HG02852 (cell line): ENCODE results near the gene SCG2.

Experiments
- ATAC-seq: cut with Tn5 transposase; IDR thresholded peaks from one replicate; pipeline ENCODE4 v1.9.1; 2021; ENCODE audit warnings: mild to moderate bottlenecking, moderate library complexity; ENCODE audit not compliant: unreplicated experiment

Gene SCG2

DNA sequence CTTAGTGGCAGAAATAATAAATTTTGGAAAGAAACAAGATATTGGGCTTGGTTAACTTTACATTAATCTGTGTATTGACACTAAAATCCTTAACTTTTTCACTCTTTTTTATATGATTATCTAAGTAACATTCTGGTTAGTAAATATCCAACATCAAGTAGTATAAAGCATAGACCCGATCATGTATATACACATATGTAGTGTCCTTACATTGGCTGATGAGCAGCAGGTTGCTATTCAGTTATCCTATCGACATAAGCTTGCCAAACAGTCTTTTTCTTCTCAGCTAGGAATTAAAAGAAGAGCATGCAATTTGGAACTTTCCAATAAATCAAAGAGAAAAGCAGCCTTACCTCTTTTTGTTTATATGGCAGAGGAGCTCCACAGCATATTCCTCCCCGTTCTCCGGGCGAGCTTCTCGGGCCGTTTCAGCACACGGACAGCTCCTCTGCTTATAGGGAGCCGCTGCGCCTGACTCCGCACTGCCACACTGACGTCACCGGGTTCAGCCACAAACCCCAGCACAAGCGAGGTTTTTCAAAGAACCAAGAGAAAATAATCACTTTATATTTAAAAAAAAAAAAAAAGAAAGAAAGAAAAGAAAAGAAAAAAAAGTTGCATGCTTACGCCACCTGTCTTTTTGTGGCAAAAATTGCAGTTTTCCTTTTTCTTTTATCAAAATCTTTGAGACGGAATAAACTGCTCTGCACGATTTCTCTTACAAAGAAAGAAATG is at the start of gene SCG2:
TSS of gene SCG2 (minus strand) at position 430 of the 735 bp plus-strand sequence. CDS start 3,079 bp downstream, outside the sequence.
- peak; percentile 92 for ATAC-seq

DNA sequence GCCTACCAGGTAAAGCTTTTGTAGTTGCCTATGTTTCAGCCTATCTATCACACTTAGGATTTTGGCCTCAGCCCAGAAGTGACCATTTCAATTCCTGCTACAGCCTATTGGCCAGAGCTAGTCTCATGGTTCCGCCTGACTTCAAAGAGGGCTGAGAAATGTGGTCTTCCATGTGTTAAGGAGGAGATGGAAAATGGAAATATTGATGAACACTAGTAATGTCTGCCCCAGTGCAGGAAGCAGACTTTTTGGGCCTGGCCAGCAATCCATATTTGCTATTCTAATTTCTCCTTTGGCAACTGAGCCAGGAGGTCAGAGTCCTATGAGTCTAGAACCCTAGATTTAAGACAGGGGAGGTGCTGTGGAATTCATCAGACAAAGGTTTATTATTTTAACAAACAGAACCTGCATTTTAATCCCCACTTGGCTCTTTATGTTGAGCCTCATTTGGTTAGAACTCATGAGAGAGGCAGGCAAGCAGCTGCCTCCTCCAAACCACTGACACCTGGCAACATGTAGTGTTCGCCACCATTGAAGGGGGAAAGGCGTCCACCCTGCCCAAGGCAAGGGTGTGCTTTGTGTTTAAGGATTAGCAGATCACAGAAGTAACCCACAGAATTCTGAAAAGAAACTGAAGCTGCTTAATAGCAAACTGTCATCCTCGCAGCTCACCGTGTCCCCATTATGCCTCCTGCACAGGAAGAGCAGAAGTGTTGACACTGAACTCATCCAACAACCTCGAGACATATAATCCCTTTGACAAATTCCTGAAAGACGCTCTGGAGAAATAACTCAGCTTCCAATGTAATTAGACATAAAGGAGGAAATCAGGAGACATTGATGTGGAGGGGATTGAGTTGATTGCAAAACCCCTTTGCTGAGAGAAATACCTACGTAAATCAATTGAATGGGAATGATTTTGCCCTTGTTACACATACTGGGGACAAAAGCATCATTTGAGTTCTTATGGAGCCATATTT is 47.7 kb upstream of the SCG2 start:
- no peak for ATAC-seq

DNA sequence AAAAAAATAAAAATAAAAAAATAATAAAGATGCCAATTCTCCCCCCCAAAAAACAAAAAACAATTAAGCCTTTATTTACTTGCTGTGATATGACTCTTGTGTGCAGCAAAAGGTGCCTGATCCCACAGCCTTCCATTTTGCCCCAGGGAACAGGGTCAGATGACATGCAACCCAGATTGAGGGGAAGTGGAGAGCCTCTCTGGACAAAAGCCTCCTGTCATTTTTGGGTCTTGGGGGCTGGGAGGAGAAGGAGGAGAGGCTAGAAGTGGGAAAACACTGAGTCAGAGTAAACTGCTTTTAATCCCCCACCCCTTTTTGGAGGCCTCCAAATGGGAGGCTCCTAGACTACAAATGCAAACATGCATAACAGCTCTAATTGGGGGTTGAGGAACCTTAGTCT is 46.6 kb upstream of the SCG2 start:
- no peak for ATAC-seq

GRCh38 chr2:223647258-223647952 is 45.2 kb upstream of the SCG2 start:
- ATAC-seq: peak; percentile 78

GRCh38 chr2:223644136-223644535 is 42.0 kb upstream of the SCG2 start:
- no peak for ATAC-seq

DNA sequence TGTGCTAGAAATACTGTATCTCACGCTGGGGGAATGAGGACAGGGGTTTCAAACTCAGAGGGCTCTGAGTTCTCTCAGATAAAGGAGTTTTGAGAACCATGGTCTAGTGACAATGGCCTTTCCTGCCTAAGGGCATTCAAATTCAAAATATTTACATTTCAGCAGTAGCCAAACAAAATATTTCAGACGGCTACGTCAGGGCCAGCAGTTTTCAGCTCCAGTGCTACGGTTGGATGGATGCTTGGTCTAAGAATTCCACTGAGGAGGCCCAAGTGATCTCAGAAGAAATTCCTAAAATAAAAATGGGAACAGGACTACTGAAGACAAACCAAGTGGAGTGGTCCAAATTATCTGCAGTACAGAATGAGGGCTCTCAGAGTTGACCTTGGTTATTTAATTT is 41.1 kb upstream of the SCG2 start:
- no peak for ATAC-seq

- no peak for ATAC-seq
These were observed 40.3 kb upstream of the SCG2 start for GRCh38 chr2:223642506-223642905.

- ATAC-seq: no peak
These were observed 38.9 kb upstream of the SCG2 start for GRCh38 chr2:223641082-223641481.

GRCh38 chr2:223635080-223635479 is 32.9 kb upstream of the SCG2 start:
- no peak for ATAC-seq

DNA sequence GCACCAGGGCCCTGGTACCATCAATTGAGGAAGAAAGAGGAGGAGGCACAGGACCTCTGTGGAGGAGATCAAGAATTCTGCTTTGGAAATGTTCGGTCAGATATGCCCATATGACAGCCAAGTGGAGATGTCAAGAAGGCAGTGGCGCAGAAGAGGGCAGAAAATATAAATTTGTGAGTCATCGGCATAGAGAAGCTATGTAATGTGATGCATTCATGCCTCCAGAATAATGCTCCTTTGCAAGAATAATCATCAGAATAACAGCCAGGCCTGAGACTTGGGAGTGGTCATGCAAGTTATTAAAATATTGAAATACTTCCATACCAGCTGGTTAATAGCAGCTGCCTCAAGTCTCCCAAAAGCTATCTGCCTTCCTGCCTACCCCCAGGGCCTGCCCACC is 32.1 kb upstream of the SCG2 start:
- ATAC-seq: no peak

DNA sequence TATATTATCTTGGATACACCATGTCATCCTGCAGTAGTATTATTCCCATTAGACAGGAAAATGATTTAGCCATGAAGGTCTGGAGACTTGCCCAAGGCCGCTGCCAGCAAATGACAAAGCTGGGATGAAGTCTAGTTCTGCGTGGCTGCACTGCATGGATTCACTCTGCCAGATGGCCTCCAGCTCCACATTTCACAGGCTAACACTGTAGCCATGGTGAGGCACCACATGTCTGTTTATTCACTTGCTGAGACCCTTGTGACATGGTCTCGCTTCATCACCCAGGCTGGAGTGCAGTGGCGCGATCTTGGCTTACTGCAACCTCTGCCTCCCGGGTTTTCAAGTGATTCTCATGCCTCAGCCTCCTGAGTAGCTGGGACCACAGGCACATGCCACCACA is 31.5 kb upstream of the SCG2 start:
- no peak for ATAC-seq

DNA sequence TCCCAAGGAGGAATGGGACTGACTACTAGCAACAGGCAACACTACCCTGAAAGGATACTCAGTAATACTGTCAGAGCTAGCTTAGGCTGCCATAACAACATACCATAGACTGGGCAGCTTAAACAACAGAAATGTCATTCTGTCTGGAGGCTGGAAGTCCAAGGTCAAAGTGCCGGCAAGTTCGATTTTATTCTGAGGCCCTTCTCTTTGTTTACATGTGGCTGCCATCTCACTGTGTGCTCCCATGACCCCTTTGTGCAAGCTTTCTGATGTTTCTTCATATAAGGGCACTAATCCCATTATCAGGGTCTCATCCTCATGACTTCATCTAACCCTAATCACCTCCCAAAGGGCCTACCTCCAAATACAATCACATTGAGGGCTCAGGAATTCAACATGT is 30.7 kb upstream of the SCG2 start:
- no peak for ATAC-seq

DNA sequence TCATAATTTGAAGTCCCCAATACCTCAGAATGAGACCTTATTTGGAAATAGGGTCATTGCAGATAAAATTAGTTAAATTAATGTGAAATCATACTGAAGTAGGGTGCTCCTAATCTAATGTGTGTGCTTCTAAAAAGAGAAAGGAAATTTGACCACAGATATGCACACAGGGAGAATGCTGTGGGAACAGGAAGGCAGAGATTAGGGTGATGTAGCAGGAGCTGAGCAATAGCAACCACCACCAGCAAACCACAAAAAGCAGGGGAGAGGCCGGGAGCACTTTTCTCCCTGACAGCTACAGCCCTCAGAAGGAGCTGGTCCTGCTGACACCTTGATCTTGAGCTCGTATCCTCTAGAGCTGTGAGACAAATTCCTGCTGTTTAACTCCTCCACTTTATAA is 24.6 kb upstream of the SCG2 start:
- ATAC-seq: no peak

- ATAC-seq: no peak
These were observed 23.5 kb upstream of the SCG2 start for GRCh38 chr2:223625652-223626051.

- ATAC-seq: no peak
These were observed 19.7 kb upstream of the SCG2 start for GRCh38 chr2:223621901-223622300.

DNA sequence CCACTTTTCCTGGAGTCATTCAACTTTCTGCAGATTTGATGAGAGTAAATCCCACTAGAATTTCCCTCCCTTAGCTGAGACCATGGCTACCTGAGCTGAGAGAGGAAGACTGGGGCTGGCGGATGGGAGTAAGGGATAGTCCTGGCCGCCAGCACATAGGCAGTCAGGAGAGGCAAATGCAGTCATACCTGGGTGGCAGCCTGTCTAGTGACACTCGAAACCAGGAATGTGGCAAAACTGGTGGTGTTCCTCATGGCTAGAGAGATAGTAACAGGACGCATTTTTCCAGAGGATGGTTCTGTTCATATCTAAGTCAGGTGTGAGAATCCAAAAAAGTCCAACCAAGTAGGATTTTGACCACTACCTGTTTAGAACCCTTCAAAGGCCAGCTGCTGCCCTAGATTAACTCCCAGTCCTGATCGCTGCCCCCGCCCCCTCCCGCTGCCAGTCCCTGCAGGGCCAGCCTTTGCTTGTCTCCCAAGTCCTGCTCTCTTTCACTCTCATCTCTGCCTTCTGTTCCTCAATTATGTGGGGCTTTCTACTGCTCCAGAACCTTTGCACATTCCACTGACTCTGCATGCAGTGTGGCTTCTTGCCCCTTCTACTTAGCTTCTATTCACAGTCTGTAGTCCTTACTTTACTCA is 17.4 kb upstream of the SCG2 start:
- ATAC-seq: no peak

GRCh38 chr2:223618172-223619035 is 16.2 kb upstream of the SCG2 start:
- ATAC-seq: no peak

DNA sequence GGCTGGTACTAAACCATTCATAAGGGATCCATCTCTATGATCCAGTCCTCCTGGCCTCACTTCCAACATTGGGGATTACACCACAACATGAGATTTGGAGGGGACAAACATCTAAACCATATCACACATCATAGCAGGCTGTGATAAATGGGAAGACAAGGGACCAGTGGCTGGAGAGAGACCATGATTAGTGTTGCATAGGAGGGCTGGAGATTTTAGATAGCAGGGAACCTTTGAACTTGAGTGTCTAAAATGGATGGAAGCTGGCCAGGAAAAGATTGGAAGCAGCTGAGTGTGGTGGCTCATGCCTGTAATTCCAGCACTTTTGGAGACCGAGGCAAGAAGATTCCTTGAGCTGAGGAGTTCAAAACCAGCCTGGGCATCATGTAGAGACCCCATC is 12.4 kb upstream of the SCG2 start:
- no peak for ATAC-seq

GRCh38 chr2:223613017-223613950 is 11.1 kb upstream of the SCG2 start:
- ATAC-seq: no peak
